GM21447 (cell line): ENCODE measurements around the gene FAM20A.
"Not testable (repeated sequence)": the region's sequence is repeated elsewhere in the genome, so short reads cannot be mapped to it uniquely, and the experiment has no call there.

Experiments used
- ATAC-seq: cut with Tn5 transposase; IDR thresholded peaks from one replicate; pipeline ENCODE4 v1.9.1; 2021; ENCODE audit not compliant: unreplicated experiment

The FAM20A gene

DNA sequence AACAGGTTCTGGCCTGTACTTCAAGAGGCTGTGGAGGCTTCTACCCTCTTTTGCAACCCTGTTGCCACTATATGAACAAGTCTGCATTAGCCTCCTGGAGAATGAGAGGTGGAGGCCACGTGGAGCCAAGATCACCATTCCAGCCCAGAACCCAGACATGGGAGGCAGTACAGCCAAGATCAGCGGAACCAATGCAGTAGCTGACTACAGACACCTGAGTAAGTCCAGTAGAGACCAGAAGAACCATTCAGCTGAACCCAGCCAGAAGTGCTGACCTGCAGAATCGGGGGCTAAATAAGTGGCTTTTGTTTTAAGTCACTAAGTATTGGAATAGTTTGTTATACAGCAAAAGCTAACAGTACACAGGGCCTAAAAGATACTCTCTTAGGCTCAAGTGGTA is 12.1 kb downstream of the FAM20A start:
- no peak for ATAC-seq

DNA sequence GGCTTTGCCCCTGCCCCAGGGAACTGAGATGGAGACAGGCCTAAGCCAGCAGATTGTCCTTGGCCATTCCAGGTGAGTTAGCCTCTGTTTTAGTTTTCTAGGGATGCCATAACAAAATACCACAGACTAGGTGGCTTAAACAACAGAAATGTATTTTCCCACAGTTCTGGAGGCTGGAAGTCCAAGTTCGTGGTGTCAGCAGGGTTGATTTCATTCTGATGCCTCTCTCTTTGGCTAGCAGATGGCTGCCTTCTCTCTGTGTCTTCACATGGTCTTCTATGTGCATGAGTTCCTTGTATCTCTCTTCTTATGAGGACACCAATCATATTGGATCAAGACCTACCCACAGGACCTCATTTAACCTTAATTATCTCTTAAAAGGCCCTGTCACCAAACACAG is 12.8 kb downstream of the FAM20A start:
- no peak for ATAC-seq

GRCh38 chr17:68587847-68588246 is 13.3 kb downstream of the FAM20A start:
- ATAC-seq, result no peak

DNA sequence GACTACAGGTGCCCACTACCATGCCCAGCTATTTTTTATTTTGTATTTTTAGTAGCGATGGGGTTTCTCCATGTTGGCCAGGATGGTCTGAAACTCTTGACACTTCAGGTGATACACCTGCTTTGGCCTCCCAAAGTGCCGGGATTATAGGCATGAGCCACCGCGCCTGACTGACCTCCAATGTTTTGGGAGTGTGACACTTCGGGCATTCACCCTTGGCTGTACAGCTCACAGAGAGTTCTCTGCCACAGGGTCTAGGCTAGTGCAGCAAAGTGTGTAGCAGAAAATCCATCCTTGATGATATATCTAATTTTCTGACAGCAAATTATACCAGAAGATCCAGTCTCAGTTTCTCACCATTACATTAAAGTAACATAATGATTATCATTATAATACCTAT is 14.1 kb downstream of the FAM20A start:
- no peak for ATAC-seq

GRCh38 chr17:68585643-68586042 is 15.5 kb downstream of the FAM20A start:
- ATAC-seq, result no peak

GRCh38 chr17:68584581-68585303 is 16.4 kb downstream of the FAM20A start:
- ATAC-seq, result no peak

GRCh38 chr17:68582867-68583266 is 18.3 kb downstream of the FAM20A start:
- not testable (repeated sequence) for ATAC-seq

DNA sequence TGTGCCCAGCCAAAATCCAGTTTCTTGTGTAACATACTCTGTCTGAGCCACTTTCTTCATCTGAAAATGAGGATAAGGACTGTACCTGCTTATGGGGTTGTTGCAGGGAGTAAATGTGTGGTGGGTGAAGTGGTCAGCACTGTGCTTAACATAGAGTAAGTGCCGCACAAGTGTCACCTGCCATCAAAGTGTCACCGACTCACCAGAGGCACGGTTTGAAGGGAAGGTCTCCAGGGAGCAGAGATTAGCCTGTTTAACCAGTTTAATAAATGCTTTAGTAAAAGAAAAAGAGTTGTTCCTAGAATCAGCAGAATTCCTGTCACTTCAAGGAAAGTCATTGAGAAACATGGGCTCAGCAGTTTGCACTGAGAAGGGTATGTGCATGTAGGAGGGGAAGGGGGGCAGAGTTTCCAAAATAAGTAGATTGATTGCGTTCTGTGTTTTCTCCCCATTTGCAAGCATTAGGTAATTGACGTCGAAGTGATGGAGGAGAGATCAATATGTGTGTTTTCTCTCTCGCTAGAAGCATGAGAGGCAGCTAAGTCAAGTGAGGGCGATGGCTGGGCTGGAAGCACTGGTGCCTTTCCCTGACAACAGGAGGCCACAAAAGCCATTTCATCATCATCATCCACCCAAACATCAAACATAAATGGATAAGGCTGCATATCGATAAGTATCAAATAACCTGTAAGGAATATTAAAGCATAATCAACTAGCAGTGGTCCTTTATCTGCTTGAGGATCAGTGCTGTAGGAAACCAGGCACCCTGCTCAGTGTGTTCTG is 19.1 kb downstream of the FAM20A start:
- ATAC-seq, result no peak

- ATAC-seq, result no peak
Measured at GRCh38 chr17:68580236-68580770, 20.9 kb downstream of the FAM20A start.

DNA sequence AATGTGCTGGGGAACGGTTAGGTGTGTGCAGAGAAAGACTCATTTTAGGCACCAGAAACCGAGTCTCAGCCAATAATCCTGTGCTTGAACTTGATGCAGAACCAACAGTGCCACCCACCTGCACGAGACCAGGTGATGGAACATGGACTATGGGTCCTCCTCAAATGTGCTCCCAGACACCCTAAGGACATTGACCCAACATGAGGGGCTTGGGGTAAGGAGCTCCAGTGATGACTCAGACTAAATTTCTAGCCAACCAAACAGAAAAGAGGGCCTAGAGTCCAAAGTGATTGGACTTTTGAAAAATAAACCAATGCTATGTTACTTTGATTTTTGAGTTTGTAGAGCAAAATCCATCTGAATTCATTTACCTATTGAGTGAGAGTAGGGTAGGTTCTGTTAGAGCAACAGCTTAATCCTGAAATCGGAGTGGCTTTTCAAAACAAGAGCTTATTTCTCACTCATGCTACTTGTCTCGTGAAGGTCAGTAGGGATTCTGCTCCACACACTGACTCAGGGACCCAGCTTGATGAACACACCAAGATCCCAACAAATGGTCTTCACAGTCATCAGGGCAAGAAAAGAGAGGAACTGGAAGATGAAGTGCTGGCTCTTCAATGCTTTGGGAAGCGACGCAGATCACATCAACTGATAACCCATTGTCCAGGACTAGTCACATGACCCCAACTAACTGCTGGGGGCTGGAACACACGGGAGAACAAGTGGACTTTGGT is 21.8 kb downstream of the FAM20A start:
- no peak for ATAC-seq

DNA sequence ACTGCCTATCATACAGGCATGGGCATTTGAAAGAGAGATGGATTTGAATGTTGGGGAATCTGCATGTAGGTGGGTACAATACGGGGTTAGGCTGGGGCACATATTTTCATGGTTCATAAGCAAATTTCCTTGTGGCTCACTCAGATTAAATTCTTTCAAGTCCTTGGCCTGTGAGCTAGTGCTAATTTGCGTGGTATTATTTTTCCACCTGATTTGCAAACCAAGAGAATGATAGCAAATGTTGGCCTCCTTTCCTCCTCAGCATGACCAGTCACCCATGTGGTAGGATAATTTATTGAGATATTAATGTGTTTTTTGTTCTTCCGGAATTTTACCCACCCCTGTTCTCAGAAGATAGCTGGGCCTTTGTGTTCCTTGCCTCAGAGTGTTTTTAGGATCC is 22.9 kb downstream of the FAM20A start:
- no peak for ATAC-seq

- ATAC-seq, result no peak
Measured at GRCh38 chr17:68577497-68577821, 23.7 kb downstream of the FAM20A start.

GRCh38 chr17:68576811-68577496 is 24.2 kb downstream of the FAM20A start:
- ATAC-seq, result no peak

GRCh38 chr17:68576137-68576536 is 25.0 kb downstream of the FAM20A start:
- no peak for ATAC-seq

- no peak for ATAC-seq
Measured at GRCh38 chr17:68573338-68573737, 27.8 kb downstream of the FAM20A start.

DNA sequence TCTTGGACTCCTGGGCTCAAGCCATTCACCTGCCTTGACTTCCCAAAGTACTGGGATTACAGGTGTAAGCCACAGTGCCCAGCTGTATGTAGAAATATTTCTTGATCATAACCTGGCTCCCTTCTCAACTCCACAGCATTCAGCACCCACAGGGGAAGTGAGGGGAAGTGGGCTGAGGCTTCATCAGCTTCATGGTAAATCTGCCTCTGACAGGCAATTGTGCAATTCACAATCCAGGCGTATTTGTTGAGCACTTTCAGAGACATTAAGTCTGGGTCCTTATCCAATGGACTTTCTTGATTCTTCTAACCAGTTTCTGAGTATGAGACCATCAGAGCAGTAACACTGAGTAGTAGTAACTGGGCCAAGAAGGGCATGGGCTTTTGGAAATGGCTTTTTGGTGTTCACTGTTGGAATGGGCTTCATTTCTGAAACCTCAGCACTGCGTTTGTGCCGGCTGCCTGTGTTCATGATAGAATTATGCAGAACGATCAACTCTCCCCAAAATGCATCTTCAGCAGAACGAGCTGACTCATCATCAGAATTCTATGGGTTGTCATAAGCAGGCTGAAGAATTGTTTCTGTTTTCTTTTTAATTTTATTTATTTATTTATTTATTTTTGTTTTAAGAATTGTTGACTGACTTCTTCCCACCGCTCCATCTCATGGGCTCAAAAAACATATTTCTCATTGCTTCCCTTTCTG is 28.9 kb downstream of the FAM20A start:
- ATAC-seq, result no peak

GRCh38 chr17:68570526-68570925 is 30.6 kb downstream of the FAM20A start:
- no peak for ATAC-seq

DNA sequence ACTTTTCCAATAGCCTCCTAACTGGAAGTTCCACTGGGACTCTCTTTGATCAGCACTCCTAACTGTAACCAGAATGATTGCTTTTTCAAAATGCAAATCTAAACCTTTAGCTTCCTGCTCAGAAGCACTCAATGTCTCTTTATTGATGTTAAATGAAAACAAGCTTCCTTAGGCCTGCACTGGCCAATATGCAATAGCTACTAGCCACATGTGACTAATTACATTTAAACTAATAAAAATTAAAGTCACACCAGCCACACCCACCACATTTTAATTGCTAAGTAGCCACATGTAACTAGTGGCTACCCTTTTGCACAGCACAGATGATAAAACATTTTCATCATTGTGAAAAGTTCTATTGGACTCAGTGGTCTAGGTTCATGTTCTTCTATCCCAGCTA is 31.8 kb downstream of the FAM20A start:
- no peak for ATAC-seq

GRCh38 chr17:68568581-68568980 is 32.6 kb downstream of the FAM20A start:
- ATAC-seq, result no peak

DNA sequence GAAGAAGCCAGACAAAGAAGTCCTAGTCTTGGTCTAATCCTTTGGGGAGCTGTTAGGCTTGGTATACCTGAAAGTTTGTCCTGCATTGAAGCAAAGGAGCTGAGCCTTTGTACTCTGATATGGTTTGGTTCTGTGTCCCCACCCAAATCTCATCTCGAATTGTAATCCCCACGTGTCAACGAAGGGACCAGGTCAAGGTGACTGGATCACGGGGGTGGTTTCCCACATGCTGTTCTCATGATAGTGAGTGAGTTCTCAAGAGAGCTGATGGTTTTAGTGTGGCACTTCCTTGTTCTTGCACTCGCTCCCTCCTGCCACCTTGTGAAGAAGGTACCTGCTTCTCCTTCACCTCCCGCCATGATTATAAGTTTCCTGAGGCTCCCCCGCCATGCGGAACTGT is 33.6 kb downstream of the FAM20A start:
- no peak for ATAC-seq

- ATAC-seq, result no peak
Measured at GRCh38 chr17:68567035-68567434, 34.1 kb downstream of the FAM20A start.
